HG03558 (cell line): ENCODE data around the gene SCFD2.
A peak's percentile ranks its signal among the peaks of the same experiment; 100 is the strongest.

Experiments used
- ATAC-seq: cut with Tn5 transposase; IDR thresholded peaks from one replicate; pipeline ENCODE4 v1.9.1; 2021; ENCODE audit warnings: moderate number of reproducible peaks; ENCODE audit not compliant: unreplicated experiment; ENCODE audit errors: extremely low read depth

Gene SCFD2

GRCh38 chr4:52911684-52912294 lies 454.1 kb downstream of the SCFD2 start:
- ATAC-seq, result peak; percentile 56

GRCh38 chr4:52910115-52910514 lies 455.7 kb downstream of the SCFD2 start:
- ATAC-seq, result no peak

- no peak for ATAC-seq
Observed at GRCh38 chr4:52907510-52907909, 458.4 kb downstream of the SCFD2 start.

- ATAC-seq, result no peak
Observed at GRCh38 chr4:52904421-52904820, 461.4 kb downstream of the SCFD2 start.

- no peak for ATAC-seq
Observed at GRCh38 chr4:52903273-52903672, 462.6 kb downstream of the SCFD2 start.

- no peak for ATAC-seq
Observed at GRCh38 chr4:52894443-52894842, 471.4 kb downstream of the SCFD2 start.

GRCh38 chr4:52892880-52893279 lies 473.0 kb downstream of the SCFD2 start:
- ATAC-seq, result no peak

- no peak for ATAC-seq
Observed at GRCh38 chr4:52891743-52892142, 474.1 kb downstream of the SCFD2 start.

- ATAC-seq, result no peak
Observed at GRCh38 chr4:52890521-52890791, 475.4 kb downstream of the SCFD2 start.

- ATAC-seq, result no peak
Observed at GRCh38 chr4:52889778-52890520, 475.9 kb downstream of the SCFD2 start.

GRCh38 chr4:52889354-52889753 lies 476.5 kb downstream of the SCFD2 start:
- ATAC-seq, result no peak

GRCh38 chr4:52884994-52885393 lies 480.9 kb downstream of the SCFD2 start:
- no peak for ATAC-seq

- ATAC-seq, result no peak
Observed at GRCh38 chr4:52883707-52884669, 481.9 kb downstream of the SCFD2 start.

- no peak for ATAC-seq
Observed at GRCh38 chr4:52883183-52883621, 482.7 kb downstream of the SCFD2 start.

- no peak for ATAC-seq
Observed at GRCh38 chr4:52880994-52881393, 484.9 kb downstream of the SCFD2 start.

- no peak for ATAC-seq
Observed at GRCh38 chr4:52879471-52879870, 486.4 kb downstream of the SCFD2 start.

GRCh38 chr4:52877694-52878093 lies 488.2 kb downstream of the SCFD2 start:
- ATAC-seq, result no peak

GRCh38 chr4:52877036-52877435 lies 488.8 kb downstream of the SCFD2 start:
- no peak for ATAC-seq

GRCh38 chr4:52876069-52876468 lies 489.8 kb downstream of the SCFD2 start:
- no peak for ATAC-seq

- no peak for ATAC-seq
Observed at GRCh38 chr4:52874948-52875347, 490.9 kb downstream of the SCFD2 start.

GRCh38 chr4:52873861-52874343 lies 492.0 kb downstream of the SCFD2 start:
- no peak for ATAC-seq
